ENCODE results near the gene PPIL1.
A peak's percentile ranks its signal among the peaks of the same experiment; 100 is the strongest.

PPIL1 gene

GRCh38 chr6:36852481-36853147, 22.0 kb downstream of the PPIL1 start:
- no peak for DNase-seq

- no peak for DNase-seq
Measured at GRCh38 chr6:36851626-36852025, 23.0 kb downstream of the PPIL1 start.

- peak; percentile 56 for DNase-seq
Measured at GRCh38 chr6:36851149-36851614, 23.4 kb downstream of the PPIL1 start.

GRCh38 chr6:36850021-36850420, 24.6 kb downstream of the PPIL1 start:
- DNase-seq = no peak

GRCh38 chr6:36848658-36849441, 25.8 kb downstream of the PPIL1 start:
- no peak for DNase-seq

GRCh38 chr6:36847991-36848390, 26.6 kb downstream of the PPIL1 start:
- no peak for DNase-seq

GRCh38 chr6:36847152-36847551, 27.5 kb downstream of the PPIL1 start:
- DNase-seq = no peak

- no peak for DNase-seq
Measured at GRCh38 chr6:36845233-36845632, 29.4 kb downstream of the PPIL1 start.

- DNase-seq = no peak
Measured at GRCh38 chr6:36844232-36845170, 30.1 kb downstream of the PPIL1 start.

- no peak for DNase-seq
Measured at GRCh38 chr6:36843170-36843569, 31.4 kb downstream of the PPIL1 start.

- no peak for DNase-seq
Measured at GRCh38 chr6:36841756-36842155, 32.8 kb downstream of the PPIL1 start.

GRCh38 chr6:36840432-36841403, 33.9 kb downstream of the PPIL1 start:
- peak; percentile 39 for DNase-seq

- DNase-seq = peak; percentile 56
Measured at GRCh38 chr6:36839749-36840431, 34.7 kb downstream of the PPIL1 start.

- DNase-seq = no peak
Measured at GRCh38 chr6:36838896-36839748, 35.5 kb downstream of the PPIL1 start, which contains the start of gene CPNE5. Gene CPNE5, minus strand, starts transcription at chr6:36839444. Its CDS starts 67 bp downstream, at chr6:36839377.

GRCh38 chr6:36837686-36838085, 36.9 kb downstream of the PPIL1 start:
- no peak for DNase-seq

GRCh38 chr6:36837022-36837339, 37.6 kb downstream of the PPIL1 start:
- no peak for DNase-seq

- DNase-seq = no peak
Measured at GRCh38 chr6:36836111-36837021, 38.2 kb downstream of the PPIL1 start.

- no peak for DNase-seq
Measured at GRCh38 chr6:36834576-36835341, 39.8 kb downstream of the PPIL1 start.

Measured in CD4-positive, alpha-beta T cell treated with Interleukin-10 for 1 hour (primary cell).